Measurements from ENCODE around the gene OR2B2.

- TF ChIP-seq RAD21 (IDR thresholded peaks at IDR 0.05; ENCODE audit: low read length): no peak
- TF ChIP-seq CTCF (conservative IDR thresholded peaks at IDR 0.05; ENCODE audit: low read depth, low read length): no peak
These were observed 45.3 kb upstream of the OR2B2 start for GRCh38 chr6:27957516-27957915.

Data from IMR-90 (cell line).